Forelimb muscle (tissue), 1 donor: ENCODE data around the gene ZNF628. TPM values are rescaled to one million over a fixed set of nuclear protein-coding genes. Genes with fewer than 3 reads are reported as not detected.

Experiments
- DNase-seq: peaks from one replicate; pipeline ENCODE4 v3.0.0-alpha.2; 2013; ENCODE audit warnings: low read depth
- polyA plus RNA-seq: library from polyadenylated mRNA; unstranded; fragments of 120-200 nt; gene quantifications from one replicate; pipeline ENCODE4 v1.2.1, GENCODE V29; 2013; ENCODE audit not compliant: insufficient read length

Gene ZNF628
- polyA plus RNA-seq, 1 donor, result 4.1 TPM

GRCh38 chr19:55529636-55530234 lies 53.3 kb downstream of the ZNF628 start:
- DNase-seq, result no peak

GRCh38 chr19:55530996-55531395 lies 54.6 kb downstream of the ZNF628 start:
- no peak for DNase-seq

Other genes with a start within 250 kb of the ZNF628 start
- 2.8 TPM for gene TMEM86B, start 247.9 kb upstream of the ZNF628 start, polyA plus RNA-seq
- 26.7 TPM for gene PPP6R1, start 217.6 kb upstream of the ZNF628 start, polyA plus RNA-seq
- 25.6 TPM for gene HSPBP1, start 196.5 kb upstream of the ZNF628 start, polyA plus RNA-seq
- 7.4 TPM for gene BRSK1, start 192.6 kb upstream of the ZNF628 start, polyA plus RNA-seq
- 1.00 TPM for gene TMEM150B, start 151.3 kb upstream of the ZNF628 start, polyA plus RNA-seq
- 27.5 TPM for gene KMT5C, start 136.7 kb upstream of the ZNF628 start, polyA plus RNA-seq
- 0.15 TPM for gene COX6B2, start 121.9 kb upstream of the ZNF628 start, polyA plus RNA-seq
- gene GARIN5B, start 113.4 kb upstream of the ZNF628 start, polyA plus RNA-seq, result not detected
- gene IL11, start 106.2 kb upstream of the ZNF628 start, polyA plus RNA-seq, result 0.40 TPM
- not detected for gene TMEM190, start 99.8 kb upstream of the ZNF628 start, polyA plus RNA-seq
- gene TMEM238, start 92.3 kb upstream of the ZNF628 start, polyA plus RNA-seq, result 0.23 TPM
- gene RPL28, start 90.7 kb upstream of the ZNF628 start, polyA plus RNA-seq, result 1,731 TPM
- gene UBE2S, start 68.8 kb upstream of the ZNF628 start, polyA plus RNA-seq, result 41.0 TPM
- gene SHISA7, start 33.3 kb upstream of the ZNF628 start, polyA plus RNA-seq, result 0.14 TPM
- gene ISOC2, start 15.0 kb upstream of the ZNF628 start, polyA plus RNA-seq, result 36.2 TPM
- not detected for gene C19orf85, start 11.9 kb upstream of the ZNF628 start, polyA plus RNA-seq
- gene NAT14, start 8.6 kb downstream of the ZNF628 start, polyA plus RNA-seq, result 27.0 TPM
- gene SSC5D, start 11.8 kb downstream of the ZNF628 start, polyA plus RNA-seq, result 17.3 TPM
- gene SBK2, start 60.5 kb downstream of the ZNF628 start, polyA plus RNA-seq, result 3.1 TPM
- not detected for gene SBK3, start 68.9 kb downstream of the ZNF628 start, polyA plus RNA-seq
- 12.0 TPM for gene ZNF579, start 104.2 kb downstream of the ZNF628 start, polyA plus RNA-seq
- gene FIZ1, start 122.9 kb downstream of the ZNF628 start, polyA plus RNA-seq, result 11.1 TPM
- 10.0 TPM for gene ZNF524, start 123.7 kb downstream of the ZNF628 start, polyA plus RNA-seq
- gene ZNF865, start 129.0 kb downstream of the ZNF628 start, polyA plus RNA-seq, result 7.6 TPM
- gene ZNF784, start 147.9 kb downstream of the ZNF628 start, polyA plus RNA-seq, result 10.0 TPM
- gene ZNF580, start 164.4 kb downstream of the ZNF628 start, polyA plus RNA-seq, result 19.9 TPM
- 30.1 TPM for gene ZNF581, start 167.0 kb downstream of the ZNF628 start, polyA plus RNA-seq
- gene CCDC106, start 171.6 kb downstream of the ZNF628 start, polyA plus RNA-seq, result 15.1 TPM
- 110 TPM for gene U2AF2, start 178.4 kb downstream of the ZNF628 start, polyA plus RNA-seq
- gene EPN1, start 198.6 kb downstream of the ZNF628 start, polyA plus RNA-seq, result 82.6 TPM